ENCODE measurements around the gene CDON. TPM values are rescaled to one million over a fixed set of nuclear protein-coding genes. Genes with fewer than 3 reads are reported as not detected.

Gene CDON
- total RNA-seq, 2 experiments from 2014 or later = 1.9 to 2.7 TPM

DNA sequence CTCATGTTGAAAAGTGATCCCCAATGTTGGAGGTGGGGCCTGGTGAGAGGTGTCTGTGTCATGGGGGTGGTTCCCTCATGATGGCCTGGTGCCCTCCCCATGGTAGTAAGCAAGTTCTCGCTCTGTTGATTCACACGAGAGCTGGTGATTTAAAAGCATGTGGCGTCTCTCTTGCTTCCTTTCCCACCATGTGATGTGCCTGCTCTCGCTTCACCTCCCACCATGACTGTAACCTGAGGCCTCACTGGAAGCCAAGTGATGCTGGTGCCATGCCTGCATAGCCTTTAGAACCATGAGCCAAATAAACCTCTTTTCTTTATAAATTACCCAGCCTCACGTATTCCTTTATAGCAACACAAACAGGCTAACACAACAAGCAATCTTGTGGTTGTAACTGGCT, 64.4 kb downstream of the CDON start:
- H3K36me3 Mint-ChIP-seq (ENCODE audit: low read depth) = peaks cover 25% of the 10 kb centered on the region
- H3K27ac Mint-ChIP-seq = no peak overlapping the region
- no peaks in the 10 kb centered on the region for H3K4me1 Mint-ChIP-seq (ENCODE audit: low read depth)
- Histone ChIP-seq H3K27ac (ENCODE audit: low read depth in 1 of 2, low read length in 2 of 2) (no peak overlapping the region), H3K27me3 (ENCODE audit: control insufficient read depth in 1 of 2, insufficient read depth in 2 of 2, low read length in 2 of 2) (no peaks in the 10 kb centered on the region), H3K4me1 (ENCODE audit: insufficient read depth, low read length) (no peaks in the 10 kb centered on the region), H3K9me3 (ENCODE audit: control insufficient read depth in 1 of 2, insufficient read depth in 1 of 2, low read length in 2 of 2) (no peaks in the 10 kb centered on the region), H3K4me3 (ENCODE audit: low read length) (no peak overlapping the region), H3K36me3 (ENCODE audit: insufficient read depth, low read length) (no peaks in the 10 kb centered on the region)
- DNase-seq (no peak), ATAC-seq (ENCODE audit: poor library complexity) (no peak)
- ChIA-PET POLR2A (no interaction called here), CTCF (no interaction called here)
- no peak overlapping the region for H3K4me3 Mint-ChIP-seq
- intact Hi-C loops (cut with DNase I, micrococcal nuclease) = no loop called here
- no peaks in the 10 kb centered on the region for H3K27me3 Mint-ChIP-seq
- no peaks in the 10 kb centered on the region for H3K9me3 Mint-ChIP-seq
- TF ChIP-seq, protein P1, sequence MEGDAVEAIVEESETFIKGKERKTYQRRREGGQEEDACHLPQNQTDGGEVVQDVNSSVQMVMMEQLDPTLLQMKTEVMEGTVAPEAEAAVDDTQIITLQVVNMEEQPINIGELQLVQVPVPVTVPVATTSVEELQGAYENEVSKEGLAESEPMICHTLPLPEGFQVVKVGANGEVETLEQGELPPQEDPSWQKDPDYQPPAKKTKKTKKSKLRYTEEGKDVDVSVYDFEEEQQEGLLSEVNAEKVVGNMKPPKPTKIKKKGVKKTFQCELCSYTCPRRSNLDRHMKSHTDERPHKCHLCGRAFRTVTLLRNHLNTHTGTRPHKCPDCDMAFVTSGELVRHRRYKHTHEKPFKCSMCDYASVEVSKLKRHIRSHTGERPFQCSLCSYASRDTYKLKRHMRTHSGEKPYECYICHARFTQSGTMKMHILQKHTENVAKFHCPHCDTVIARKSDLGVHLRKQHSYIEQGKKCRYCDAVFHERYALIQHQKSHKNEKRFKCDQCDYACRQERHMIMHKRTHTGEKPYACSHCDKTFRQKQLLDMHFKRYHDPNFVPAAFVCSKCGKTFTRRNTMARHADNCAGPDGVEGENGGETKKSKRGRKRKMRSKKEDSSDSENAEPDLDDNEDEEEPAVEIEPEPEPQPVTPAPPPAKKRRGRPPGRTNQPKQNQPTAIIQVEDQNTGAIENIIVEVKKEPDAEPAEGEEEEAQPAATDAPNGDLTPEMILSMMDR (IDR thresholded peaks at IDR 0.05) = no peak

DNA sequence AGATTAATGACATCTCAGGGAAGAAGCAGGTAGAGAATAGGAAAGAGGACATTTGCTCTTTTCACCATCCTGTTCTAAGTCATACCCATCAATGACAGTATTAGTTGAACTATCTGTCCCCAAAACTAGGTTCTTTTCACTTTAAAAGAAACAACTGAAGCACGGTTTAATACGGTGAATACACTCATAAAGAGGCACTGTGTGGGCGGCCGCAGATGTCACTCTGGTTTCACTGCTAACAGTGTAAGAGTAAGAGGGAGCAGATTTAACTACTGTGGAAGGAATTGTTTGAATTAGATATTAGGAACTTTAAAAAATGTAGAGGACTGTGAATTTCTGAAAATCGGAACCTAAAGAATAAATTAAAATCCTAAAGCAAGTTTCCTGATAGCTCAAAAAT, 67.4 kb downstream of the CDON start:
- ATAC-seq (ENCODE audit: poor library complexity) = no peak
- H3K27ac Mint-ChIP-seq = no peak overlapping the region
- DNase-seq = no peak
- H3K4me3 Mint-ChIP-seq = no peak overlapping the region
- Histone ChIP-seq H3K9me3 (ENCODE audit: control insufficient read depth in 1 of 2, insufficient read depth in 1 of 2, low read length in 2 of 2) (no peaks in the 10 kb centered on the region), H3K36me3 (ENCODE audit: insufficient read depth, low read length) (no peaks in the 10 kb centered on the region), H3K4me3 (ENCODE audit: low read length) (no peak overlapping the region), H3K27ac (ENCODE audit: low read depth in 1 of 2, low read length in 2 of 2) (no peak overlapping the region), H3K4me1 (ENCODE audit: insufficient read depth, low read length) (no peaks in the 10 kb centered on the region), H3K27me3 (ENCODE audit: control insufficient read depth in 1 of 2, insufficient read depth in 2 of 2, low read length in 2 of 2) (no peaks in the 10 kb centered on the region)
- no peaks in the 10 kb centered on the region for H3K9me3 Mint-ChIP-seq
- H3K36me3 Mint-ChIP-seq (ENCODE audit: low read depth) = peaks cover 21% of the 10 kb centered on the region
- ChIA-PET CTCF (interaction anchor here (0.8 kb wide), 1 partner anchor 44 kb away, joined by 3 read pairs; no protein-coding TSS in a partner anchor), POLR2A (no interaction called here)
- intact Hi-C loops (cut with DNase I, micrococcal nuclease) = no loop called here
- TF ChIP-seq, protein P1 (IDR thresholded peaks at IDR 0.05) = no peak
- no peaks in the 10 kb centered on the region for H3K4me1 Mint-ChIP-seq (ENCODE audit: low read depth)
- no peaks in the 10 kb centered on the region for H3K27me3 Mint-ChIP-seq

DNA sequence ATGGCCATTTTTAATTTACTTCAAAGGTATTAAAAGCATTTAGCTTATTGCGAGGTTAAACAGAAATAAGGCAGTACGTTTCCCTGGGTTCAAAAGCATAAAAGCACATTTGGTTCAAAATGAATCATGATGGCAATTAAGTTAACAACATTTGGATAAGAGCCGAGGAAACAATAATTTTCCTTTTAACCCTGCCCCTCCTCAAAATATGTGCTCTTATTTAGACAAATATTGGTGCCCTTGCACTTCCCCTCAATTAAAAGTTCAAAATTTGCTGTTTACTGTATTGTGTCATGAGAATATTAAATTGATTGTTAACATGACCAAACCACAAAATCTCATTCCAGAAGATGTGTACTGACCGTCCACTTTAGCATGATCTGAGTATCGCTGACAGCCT, 68.2 kb downstream of the CDON start:
- Histone ChIP-seq H3K27ac (ENCODE audit: low read depth in 1 of 2, low read length in 2 of 2) (no peak overlapping the region), H3K27me3 (ENCODE audit: control insufficient read depth in 1 of 2, insufficient read depth in 2 of 2, low read length in 2 of 2) (no peaks in the 10 kb centered on the region), H3K4me3 (ENCODE audit: low read length) (no peak overlapping the region), H3K9me3 (ENCODE audit: control insufficient read depth in 1 of 2, insufficient read depth in 1 of 2, low read length in 2 of 2) (no peaks in the 10 kb centered on the region), H3K4me1 (ENCODE audit: insufficient read depth, low read length) (no peaks in the 10 kb centered on the region), H3K36me3 (ENCODE audit: insufficient read depth, low read length) (no peaks in the 10 kb centered on the region)
- no peaks in the 10 kb centered on the region for H3K27me3 Mint-ChIP-seq
- peaks cover 18% of the 10 kb centered on the region for H3K36me3 Mint-ChIP-seq (ENCODE audit: low read depth)
- H3K9me3 Mint-ChIP-seq = no peaks in the 10 kb centered on the region
- no peak overlapping the region for H3K27ac Mint-ChIP-seq
- POLR2A ChIA-PET = no interaction called here
- intact Hi-C loops (cut with DNase I, micrococcal nuclease) = no loop called here
- ATAC-seq (ENCODE audit: poor library complexity) (no peak), DNase-seq (no peak)
- TF ChIP-seq, protein P1 (IDR thresholded peaks at IDR 0.05) = no peak
- H3K4me1 Mint-ChIP-seq (ENCODE audit: low read depth) = no peaks in the 10 kb centered on the region
- no peak overlapping the region for H3K4me3 Mint-ChIP-seq
- CTCF ChIA-PET = no interaction called here

Data from CD4-positive, alpha-beta T cell (primary cell).